Body of pancreas (tissue), 4 donors: Measurements from ENCODE around the gene FAM234A. TPM values are rescaled to one million over a fixed set of nuclear protein-coding genes. Genes with fewer than 3 reads are reported as not detected.

Experiments
- ATAC-seq: fragments of 150-250 bp; one replicate; pipeline ENCODE4 v1.9.1; 2016
- DNase-seq, 4 donors: peaks; one replicate each; pipeline ENCODE4 v3.0.0-alpha.2; 2019
- H3K27ac ChIP-seq, 4 donors: fragments of 200-600 bp; sonication (generic); 1 replicate in 3 of 4; 2 replicates in 1 of 4; pipeline versions ENCODE4 v1.5.1 to v1.6.1; 2016 to 2019; ENCODE audit warnings: mild to moderate bottlenecking in 1 of 4, mixed read lengths in 1 of 4, moderate library complexity in 1 of 4
- H3K27me3 ChIP-seq, 2 donors: fragments of 200-600 bp; sonication (generic); one replicate each; pipeline ENCODE4 v1.6.0; 2016; ENCODE audit warnings: mild to moderate bottlenecking in 1 of 2
- H3K36me3 ChIP-seq, 2 donors: fragments of 200-600 bp; sonication (generic); replicated peaks in 1 of 2; 2 replicates each; pipeline ENCODE4 v1.5.1; 2016; ENCODE audit warnings: low read depth in 2 of 2; ENCODE audit not compliant: insufficient read depth in 1 of 2
- H3K4me1 ChIP-seq: fragments of 200-600 bp; sonication (generic); one replicate; pipeline ENCODE4 v1.6.0; 2016
- H3K4me3 ChIP-seq, 2 donors: fragments of 200-600 bp; sonication (generic); 1 replicate in 1 of 2; 2 replicates in 1 of 2; pipeline ENCODE4 v1.5.1; 2016 to 2019
- H3K9me3 ChIP-seq, 3 donors: fragments of 200-600 bp; sonication (generic); 1 replicate in 2 of 3; 2 replicates in 1 of 3; pipeline ENCODE4 v1.5.1; 2016
- CTCF ChIP-seq, 7 experiments: fragments of 450-650 bp in 4 of 7; fragments of 200-600 bp in 3 of 7; sonication (generic) in 3 of 7; IDR thresholded peaks; one replicate each; pipeline ENCODE4 v1.5.1; 2016 to 2019; ENCODE audit warnings: antibody characterized with exemption in 7 of 7
- POLR2A ChIP-seq, 3 donors: fragments of 450-650 bp; IDR thresholded peaks; one replicate each; pipeline ENCODE4 v1.6.1; 2016; ENCODE audit warnings: antibody characterized with exemption in 3 of 3, mild to moderate bottlenecking in 2 of 3
- WGBS, 2 donors: methylation state at CpG; one replicate each; pipeline ENCODE4 v1.1.5; 2017; 5-methylcytosine and 5-hydroxymethylcytosine counted together
- intact Hi-C: fragments of 100-400 bp; cut with DNase I; formaldehyde crosslinking; loops from one replicate; pipeline ENCODE4 v1.15.1; 2023
- total RNA-seq, 2 donors: library from RNA; depleted of rRNA; stranded (reverse); fragments of >200 nt; gene quantifications; one replicate each; pipeline ENCODE4 v1.1.0, GENCODE V29; 2016

The FAM234A gene
- total RNA-seq, 2 donors from 2014 or later, result 44.2 to 50.8 TPM

DNA sequence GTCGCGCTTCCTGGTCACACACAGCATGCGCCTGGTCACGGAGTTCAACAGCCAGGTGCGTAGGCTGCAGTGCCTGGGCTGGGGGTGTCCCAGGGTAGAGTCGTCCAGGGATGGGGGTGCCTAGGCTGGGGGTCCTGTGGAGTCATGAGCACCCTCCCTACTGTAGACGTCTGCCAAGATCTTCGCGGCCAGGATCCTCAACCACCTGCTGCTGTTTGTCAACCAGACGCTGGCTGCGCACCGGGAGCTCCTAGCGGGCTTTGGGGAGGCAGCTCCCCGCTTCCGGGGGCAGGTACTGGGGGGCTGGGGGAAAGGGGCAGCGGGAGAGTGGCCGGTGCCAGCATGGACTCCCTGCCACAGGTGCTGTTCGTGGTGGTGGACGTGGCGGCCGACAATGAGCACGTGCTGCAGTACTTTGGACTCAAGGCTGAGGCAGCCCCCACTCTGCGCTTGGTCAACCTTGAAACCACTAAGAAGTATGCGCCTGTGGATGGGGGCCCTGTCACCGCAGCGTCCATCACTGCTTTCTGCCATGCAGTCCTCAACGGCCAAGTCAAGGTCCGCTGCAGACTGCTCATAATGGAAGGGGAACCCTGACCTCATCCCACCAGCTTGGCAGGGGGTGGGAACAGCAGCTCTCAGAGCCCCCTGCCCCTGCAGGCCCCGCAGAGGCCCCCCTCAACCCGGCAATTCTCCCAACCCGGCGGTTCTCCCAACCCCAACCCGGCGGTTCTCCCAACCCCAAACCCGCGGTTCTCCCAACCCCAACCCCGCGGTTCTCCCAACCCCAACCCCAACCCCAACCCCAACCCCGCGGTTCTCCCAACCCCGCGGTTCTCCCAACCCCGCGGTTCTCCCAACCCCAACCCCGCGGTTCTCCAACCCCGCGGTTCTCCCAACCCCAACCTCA, 50.8 kb downstream of the FAM234A start:
- Histone ChIP-seq H3K4me1 (peaks cover 56% of the 10 kb centered on the region), H3K9me3 (no peaks in the 10 kb centered on the region), H3K4me3 (peak overlapping the region in 1 of 2 donors; percentile 56), H3K27ac (peak overlapping the region; percentile 32 to 90 (median 85)), H3K27me3 (no peaks in the 10 kb centered on the region), H3K36me3 (peaks cover 0 to 5% of the 10 kb centered on the region in 2 donors)
- TF ChIP-seq CTCF (IDR thresholded peaks at IDR 0.05), result no peak
- TF ChIP-seq POLR2A (IDR thresholded peaks at IDR 0.05), result no peak
- 43 to 52% methylated on average over 22 to 48 of the region's 48 CpGs for WGBS, 2 donors
- intact Hi-C loops, result no loop called here
- ATAC-seq (no peak), DNase-seq (peak in 1 of 4 donors; percentile 38)

GRCh38 chr16:286491-287297, 52.1 kb downstream of the FAM234A start:
- no peak for ATAC-seq
- Histone ChIP-seq H3K9me3 (no peaks in the 10 kb centered on the region), H3K27ac (peak overlapping the region in 2 of 4 donors; percentile 0 to 24), H3K36me3 (peaks cover 0 to 7% of the 10 kb centered on the region in 2 donors), H3K4me3 (no peak overlapping the region), H3K27me3 (no peaks in the 10 kb centered on the region), H3K4me1 (peaks cover 48% of the 10 kb centered on the region)
- 46% methylated on average over 22 of the region's 22 CpGs; no CpG with 5 or more reads in 1 of the 2 donors for WGBS, 2 donors
- TF ChIP-seq CTCF (IDR thresholded peaks at IDR 0.05) (no peak), POLR2A (IDR thresholded peaks at IDR 0.05) (no peak)
- intact Hi-C loops, result no loop called here
- DNase-seq, result no peak

- ATAC-seq (no peak), DNase-seq (peak; percentile 52 to 76 (median 58))
- TF ChIP-seq POLR2A (IDR thresholded peaks at IDR 0.05) (peak in 1 of 3 donors; percentile 8), CTCF (IDR thresholded peaks at IDR 0.05) (peak in 5 of 7 experiments; percentile 24 to 65 (median 55))
- peaks cover 0 to 7% of the 10 kb centered on the region in 2 donors for H3K36me3 ChIP-seq
- intact Hi-C loops, result no loop called here
- H3K4me3 ChIP-seq, result no peak overlapping the region
- 44 to 45% methylated on average over 11 to 16 of the region's 16 CpGs for WGBS, 2 donors
- peaks cover 45% of the 10 kb centered on the region for H3K4me1 ChIP-seq
- H3K27ac ChIP-seq, result peak overlapping the region in 2 of 4 donors; percentile 3 to 24
- no peaks in the 10 kb centered on the region for H3K27me3 ChIP-seq
- H3K9me3 ChIP-seq, result no peaks in the 10 kb centered on the region
These were observed 52.7 kb downstream of the FAM234A start for GRCh38 chr16:287298-287811.

DNA sequence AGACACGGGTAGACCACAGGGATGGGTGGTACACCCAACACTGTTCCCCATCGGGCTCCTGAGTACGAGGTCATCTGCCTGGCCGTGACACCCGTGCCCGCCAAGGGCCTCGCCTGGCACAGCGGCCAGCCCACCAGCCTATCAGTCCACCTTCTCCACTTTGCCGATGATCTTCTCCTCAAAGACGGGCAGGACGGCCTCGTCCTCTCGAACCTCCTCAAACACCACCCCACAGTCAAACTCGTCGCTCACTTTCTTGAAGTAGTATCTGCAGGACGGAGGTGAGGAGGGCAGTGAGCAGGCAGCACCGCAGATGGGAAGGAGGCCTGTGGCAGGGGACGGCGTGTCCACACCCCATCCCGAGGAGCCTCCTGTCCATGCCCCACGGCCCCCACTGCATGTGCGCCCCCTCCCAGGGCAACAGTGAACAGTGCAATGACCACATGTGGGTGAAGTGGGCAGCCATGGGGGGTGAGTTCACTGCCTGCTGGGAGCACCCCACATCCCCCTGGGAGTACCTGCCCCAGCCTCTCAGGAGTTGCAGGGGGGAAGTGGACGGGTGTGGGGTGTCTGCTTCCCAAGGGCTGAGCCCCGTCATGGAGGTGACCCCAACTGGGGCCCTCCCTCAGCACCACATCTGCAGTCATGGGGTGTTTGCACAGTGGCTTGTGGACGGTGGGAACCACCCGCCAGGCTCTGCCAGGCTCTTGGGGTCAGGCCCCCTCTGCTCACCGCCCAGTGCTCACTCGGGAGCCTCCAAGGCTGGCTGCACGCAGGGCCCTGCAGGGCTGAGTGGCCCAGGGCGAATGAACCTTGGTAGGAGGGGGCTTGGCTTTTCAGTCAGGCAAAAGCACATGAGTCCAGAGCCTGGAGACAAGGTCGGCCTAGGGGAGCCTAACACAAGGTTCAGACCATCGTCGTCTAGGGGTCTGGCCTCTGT, 53.6 kb downstream of the FAM234A start:
- DNase-seq, result no peak
- no peaks in the 10 kb centered on the region for H3K9me3 ChIP-seq
- peak overlapping the region in 2 of 4 donors; percentile 1 to 3 for H3K27ac ChIP-seq
- WGBS, 2 donors, result 64 to 74% methylated on average over 18 to 33 of the region's 33 CpGs
- no peaks in the 10 kb centered on the region for H3K27me3 ChIP-seq
- H3K4me1 ChIP-seq, result peaks cover 45% of the 10 kb centered on the region
- TF ChIP-seq CTCF (IDR thresholded peaks at IDR 0.05), result no peak
- no peak for TF ChIP-seq POLR2A (IDR thresholded peaks at IDR 0.05)
- no peak overlapping the region for H3K4me3 ChIP-seq
- ATAC-seq, result no peak
- intact Hi-C loops, result no loop called here
- peaks cover 0 to 7% of the 10 kb centered on the region in 2 donors for H3K36me3 ChIP-seq
